Stimulated activated CD4-positive, alpha-beta T cell treated with anti-CD3 and anti-CD28 coated beads, Interleukin-12 subunit alpha, Interleukin-12 subunit beta, amount 100 ng/mL, for 4 hours (primary cell): ENCODE results near the gene JAG1.

ENCODE experiments used
- DNase-seq: peaks from one replicate; pipeline ENCODE4 v3.0.0-alpha.2; 2020

JAG1 gene

GRCh38 chr20:10667077-10667401, 6.8 kb downstream of the JAG1 start:
- no peak for DNase-seq

DNA sequence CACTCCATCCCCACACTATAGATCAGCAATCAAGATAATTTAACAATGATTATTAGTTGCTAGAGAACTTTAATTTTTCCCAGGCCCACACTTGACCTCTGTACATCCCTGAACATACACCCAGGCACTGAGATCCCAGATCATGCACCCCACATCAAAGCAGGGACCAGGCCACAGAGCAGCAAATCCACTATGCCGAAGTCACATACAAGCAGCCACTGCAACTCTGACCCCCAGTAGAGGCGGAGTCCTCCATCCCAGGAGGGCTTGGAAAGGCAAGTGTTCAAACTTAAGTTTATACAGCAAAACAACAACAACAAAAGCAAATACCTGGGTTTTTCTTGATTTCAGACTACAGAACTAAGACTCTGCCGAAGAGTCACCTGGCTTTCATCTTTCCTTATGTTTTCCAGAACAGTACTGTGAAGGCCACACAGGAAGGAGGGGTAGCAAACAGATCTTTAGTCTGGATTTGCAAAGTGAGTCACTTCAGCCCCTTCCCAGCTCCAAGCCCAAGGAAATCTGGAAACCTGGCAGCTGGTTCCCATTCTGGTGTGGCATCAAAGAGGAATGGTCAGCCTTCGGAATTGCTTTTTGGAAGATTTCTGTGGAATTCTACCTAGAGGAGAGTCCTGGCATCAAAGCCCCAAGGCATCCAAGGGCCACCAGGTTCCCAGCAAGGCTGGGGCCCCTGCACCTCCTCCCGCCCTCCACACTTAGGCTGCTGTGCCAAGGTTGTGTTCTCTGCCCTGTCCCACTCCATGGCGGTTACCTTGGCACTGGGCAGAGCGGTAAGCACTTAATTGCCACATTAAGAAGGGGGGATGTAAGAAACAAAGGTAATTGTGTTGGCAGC, 7.3 kb downstream of the JAG1 start:
- no peak for DNase-seq

GRCh38 chr20:10665791-10666190, 8.0 kb downstream of the JAG1 start:
- no peak for DNase-seq

- no peak for DNase-seq
Measured at GRCh38 chr20:10665027-10665561, 8.7 kb downstream of the JAG1 start.

DNA sequence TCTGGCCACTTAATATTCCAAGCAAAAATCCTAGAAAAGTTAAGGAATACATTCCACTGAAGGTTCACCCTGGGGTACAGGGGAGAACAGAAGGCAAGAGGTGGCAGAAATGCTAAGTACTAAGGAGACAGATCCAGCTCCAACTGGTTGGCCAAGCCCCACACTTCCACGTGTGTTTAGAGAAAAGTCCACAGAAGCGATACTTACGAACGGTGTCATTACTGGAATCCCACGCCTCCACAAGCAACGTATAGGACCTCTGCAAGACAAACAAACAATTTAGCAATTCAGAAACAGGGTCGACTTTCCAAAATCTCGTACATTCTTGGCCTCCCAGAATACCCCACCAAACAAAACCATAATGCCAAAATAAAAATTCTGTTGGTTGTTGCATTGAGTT, 10.0 kb downstream of the JAG1 start:
- DNase-seq, result no peak

DNA sequence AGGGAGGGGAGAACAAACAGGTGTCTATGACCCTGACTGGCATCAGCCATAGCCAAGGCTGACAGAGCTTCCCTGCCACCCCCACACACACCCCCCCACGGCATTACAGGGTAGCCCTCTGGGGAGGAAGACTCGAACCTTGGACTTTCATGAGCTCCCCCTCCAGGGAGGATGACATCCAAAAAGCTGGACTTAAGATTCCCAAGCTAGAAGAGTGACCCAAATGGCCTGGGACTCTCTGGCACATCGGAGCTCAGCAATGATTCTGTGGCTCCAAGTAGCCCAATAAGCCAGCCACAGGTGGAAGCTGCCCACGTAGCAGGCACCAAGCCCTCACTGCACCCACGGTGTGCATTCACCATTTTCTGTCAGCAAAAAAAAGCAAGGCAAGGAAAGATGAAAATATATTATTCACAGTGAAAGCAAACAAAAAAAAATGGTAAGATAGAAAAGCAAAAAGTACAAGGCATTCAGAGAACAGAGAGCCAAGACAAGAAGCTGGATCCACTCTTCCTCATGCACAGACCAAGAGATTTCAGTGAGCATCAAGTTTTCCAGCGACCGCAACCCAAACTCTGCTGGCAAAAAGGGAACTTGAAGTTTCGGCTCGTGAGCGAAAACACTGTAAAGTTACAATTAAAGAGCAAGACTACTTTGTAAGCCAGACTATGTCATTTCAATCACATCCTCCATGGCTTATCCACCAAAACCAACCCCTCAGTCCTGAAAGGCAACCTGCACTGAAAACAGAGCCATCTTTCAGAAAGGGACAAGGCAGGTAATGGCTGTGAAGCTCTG, 10.9 kb downstream of the JAG1 start:
- no peak for DNase-seq

- no peak for DNase-seq
Measured at GRCh38 chr20:10662151-10662550, 11.6 kb downstream of the JAG1 start.

DNA sequence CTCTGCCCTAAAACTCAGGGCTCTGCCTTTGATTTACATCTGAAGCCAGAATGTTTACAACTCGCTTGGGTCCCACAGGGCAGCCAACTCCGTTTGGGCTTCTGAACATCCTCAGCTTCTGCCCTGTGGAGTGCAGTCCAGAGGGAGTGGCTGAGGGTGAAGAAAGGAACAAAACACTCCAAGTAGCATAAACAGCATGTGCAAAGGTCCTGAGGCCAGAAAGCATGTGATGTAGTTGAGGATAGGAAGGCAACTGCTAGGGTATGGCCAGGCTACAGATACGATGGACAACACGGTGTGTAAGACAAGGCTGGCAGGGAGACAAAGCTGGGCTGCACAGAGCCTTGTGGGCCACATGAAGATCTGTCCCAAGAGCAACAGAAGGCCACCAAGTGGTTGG, 12.5 kb downstream of the JAG1 start:
- no peak for DNase-seq

DNA sequence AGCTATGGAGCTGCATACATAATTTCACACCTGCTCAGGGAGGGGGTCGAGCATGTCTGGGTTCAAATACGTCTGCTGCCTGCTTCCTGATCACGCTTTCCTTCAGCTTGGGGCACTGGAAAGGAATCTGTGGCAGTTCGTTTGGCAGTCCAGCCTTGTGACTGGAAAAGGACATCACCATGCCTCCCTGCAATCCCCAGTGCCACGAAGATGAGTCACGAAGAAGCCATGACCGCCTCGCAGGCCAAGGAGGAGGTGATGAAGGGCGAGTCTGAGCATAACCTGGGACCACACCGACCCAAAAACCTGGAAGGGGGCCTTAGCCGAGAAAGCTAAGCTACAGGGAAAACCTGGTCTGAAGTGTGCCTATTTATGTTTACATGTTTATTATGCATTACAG, 13.1 kb downstream of the JAG1 start:
- DNase-seq, result no peak

- DNase-seq, result no peak
Measured at GRCh38 chr20:10659651-10660601, 13.9 kb downstream of the JAG1 start.

- DNase-seq, result no peak
Measured at GRCh38 chr20:10658876-10659632, 14.7 kb downstream of the JAG1 start.

DNA sequence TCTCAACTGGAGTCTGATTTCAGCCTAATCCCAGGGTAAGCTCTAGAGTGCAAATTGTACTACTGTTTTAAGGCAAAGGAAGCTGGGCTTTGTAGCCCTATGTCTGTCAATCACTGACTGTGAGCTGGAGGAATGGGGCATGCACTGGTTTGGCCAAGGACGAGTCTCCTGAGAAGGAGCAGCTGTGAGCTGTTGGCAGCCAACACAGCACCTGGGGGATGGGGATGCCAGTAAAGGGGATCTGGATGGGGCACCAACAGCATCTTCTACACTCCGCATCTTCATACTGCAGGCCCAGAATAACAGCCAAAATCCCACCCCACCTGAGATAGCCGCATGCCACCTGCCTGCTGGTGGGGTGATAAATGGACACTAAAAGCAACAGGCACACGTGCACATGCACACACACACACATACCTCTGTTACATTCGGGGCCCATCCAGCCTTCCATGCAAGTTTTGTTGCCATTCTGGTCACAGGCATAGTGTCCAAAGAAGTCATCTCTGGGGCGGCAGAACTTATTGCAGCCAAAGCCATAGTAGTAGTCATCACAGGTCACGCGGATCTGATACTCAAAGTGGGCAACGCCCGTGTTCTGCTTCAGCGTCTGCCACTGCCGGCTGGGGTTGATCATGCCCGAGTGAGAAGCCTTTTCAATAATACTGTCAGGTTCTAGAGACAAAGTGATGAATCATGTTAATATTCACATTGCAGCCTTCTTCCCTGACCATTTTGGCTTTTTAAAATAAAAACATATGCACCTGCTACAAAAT, 15.6 kb downstream of the JAG1 start:
- no peak for DNase-seq

DNA sequence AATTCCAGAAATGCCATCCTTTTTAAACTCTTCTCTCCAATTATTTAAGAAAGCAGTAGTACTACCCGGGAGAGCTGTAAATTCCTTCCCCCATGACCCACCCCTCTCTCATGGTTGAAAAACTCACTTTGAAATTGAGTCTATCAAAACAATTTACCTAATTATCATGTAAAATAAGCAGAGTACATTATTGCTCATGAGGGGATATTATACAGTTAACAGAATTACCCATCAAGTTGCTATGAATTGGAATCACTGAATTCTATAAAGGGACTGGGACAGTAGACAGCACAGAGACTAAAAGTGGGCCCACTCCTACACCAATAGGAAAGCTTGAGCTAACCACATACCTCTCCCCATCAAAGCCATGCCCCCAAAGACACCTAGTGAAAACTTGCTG, 16.3 kb downstream of the JAG1 start:
- no peak for DNase-seq

GRCh38 chr20:10655720-10656669, 17.8 kb downstream of the JAG1 start:
- no peak for DNase-seq

DNA sequence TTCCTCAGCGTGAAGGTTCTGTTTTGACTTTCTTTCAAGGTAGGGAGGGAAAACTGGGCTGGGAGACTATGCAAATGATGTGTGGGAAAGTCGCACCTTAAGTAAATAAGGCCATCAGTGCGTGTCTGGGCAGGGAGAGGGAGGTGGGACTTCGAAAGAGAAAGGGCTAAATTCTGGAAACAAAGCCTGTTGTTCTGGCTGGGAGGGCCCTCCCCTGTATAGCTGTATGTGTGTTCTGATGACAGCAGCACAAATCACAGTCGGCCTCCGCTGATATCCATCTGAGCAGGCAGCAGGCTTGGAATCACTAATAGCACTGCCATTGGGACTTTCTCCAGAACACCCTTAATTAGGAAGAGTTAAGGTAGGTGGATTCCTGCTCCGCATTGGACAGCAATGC, 19.2 kb downstream of the JAG1 start:
- DNase-seq, result no peak

DNA sequence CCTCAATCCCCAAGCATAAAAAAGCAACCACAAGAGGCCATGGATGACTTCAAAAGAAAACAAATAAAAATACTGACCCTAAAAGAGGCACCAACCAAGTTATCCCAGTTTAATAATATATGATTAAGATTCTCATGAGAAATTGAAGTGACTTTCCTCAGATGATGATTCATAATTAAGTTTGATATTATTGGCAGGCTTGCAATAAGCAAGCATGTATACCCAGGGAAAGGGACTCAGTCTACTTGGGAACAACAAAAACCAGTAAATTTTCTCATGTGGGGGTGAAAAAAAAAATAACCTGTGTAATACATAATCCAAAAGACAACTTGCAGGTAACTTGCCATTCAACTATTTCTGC, 19.6 kb downstream of the JAG1 start:
- DNase-seq, result no peak

DNA sequence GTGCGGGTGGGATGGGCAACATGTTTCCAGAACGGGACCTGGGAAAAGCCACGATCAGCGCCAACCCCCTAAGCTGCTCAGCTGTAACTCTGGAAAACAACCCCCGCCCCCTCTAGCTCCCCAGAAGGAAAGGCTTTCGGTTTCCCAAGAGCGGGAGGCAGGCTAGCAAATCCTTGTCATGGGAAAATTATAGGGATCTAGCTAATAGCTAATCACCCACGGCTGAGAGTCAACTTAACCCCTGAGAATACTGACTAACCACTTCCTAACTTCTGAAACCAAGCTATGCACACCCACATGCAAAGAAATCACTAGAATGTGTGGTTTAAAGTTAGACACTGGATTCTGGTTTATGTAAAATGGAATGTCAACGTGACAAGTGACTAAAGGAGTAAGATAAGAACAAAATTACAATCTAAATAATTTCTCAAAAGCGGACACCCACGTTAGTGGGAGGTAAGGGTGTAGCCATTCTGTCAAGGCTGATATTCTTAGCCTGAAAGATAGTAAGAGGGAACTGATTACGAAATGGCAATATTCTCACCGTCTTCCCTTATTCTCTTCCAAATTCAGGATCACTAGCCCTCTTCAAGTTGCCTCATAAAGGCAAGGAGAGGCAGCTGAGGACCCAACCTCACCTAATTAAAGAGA, 20.1 kb downstream of the JAG1 start:
- no peak for DNase-seq

DNA sequence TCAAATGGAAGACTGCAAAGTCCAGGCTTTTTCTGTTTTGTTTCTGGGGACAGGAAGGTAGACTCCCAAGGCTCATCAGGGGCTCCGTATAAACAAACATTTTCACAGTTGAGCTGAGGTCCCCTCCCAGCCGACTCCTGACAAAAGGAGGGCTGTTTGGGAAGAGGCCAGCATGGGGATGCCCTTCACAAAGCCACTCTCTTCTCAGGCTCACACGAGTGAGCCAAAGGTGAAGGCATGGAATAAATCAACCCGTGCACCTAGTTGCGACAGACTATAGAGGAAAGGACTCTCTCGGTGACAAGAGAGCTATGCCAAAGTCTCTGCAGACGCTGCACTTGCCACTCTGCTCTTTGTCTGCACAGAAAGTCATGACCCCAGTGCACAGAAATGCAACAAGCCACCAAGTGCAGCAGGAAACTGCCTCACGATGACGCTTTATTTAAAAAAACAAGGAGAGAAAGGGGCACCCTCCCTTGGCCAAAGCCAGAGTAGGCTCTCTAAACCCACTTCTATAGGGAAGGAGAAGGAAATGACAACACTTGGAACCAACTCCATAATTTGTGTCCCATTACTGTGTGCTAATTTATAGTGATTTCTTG, 21.0 kb downstream of the JAG1 start:
- DNase-seq, result no peak

- DNase-seq, result no peak
Measured at GRCh38 chr20:10652185-10652584, 21.6 kb downstream of the JAG1 start.
